ENCODE data around the gene EPB42.
"Not testable (repeated sequence)": the region's sequence is repeated elsewhere in the genome, so short reads cannot be mapped to it uniquely, and the experiment has no call there.

EPB42 gene

DNA sequence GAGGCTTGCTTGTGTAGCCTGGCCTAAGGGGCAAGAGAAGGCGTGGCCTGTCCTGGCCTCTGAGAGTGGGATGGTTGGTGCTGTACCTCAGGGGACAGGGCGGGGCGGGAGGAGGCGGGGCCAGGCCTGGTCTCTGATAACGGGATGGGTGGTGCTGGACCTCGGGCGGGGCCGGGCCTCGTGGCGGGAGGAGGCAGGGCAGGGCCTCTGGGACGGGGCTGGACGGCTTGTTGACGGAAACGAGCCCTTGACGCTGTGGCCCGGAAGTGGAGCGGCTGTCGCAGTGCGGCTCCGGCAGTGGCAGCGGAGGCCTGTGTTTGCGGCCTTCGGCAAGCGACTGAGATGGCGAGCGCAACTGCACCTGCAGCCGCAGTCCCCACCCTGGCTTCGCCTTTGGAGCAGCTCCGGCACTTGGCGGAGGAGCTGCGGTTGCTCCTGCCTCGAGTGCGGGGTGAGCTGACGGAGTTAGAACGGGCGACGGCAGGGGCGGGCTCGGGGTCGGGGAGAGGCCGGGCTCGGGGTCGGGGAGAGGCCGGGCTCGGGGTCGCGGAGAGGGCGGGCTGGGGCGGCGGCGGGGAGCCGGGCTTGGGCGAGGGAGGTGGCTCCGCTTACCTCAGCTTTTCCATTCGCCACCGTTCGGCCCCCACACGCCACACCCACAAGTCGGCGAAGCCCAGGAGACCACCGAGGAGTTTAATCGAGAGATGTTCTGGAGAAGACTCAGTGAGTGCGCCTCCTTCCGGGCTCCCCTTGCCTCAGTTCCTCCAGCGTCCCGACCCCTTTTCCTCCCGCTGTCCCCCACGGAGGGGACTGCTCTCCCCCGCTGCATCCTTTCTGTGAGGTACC lies 35.4 kb downstream of the EPB42 start, which contains the start of gene CCNDBP1:
Gene CCNDBP1, plus strand, starts transcription at position 247 of the 846 bp plus-strand sequence. Its CDS starts 96 bp downstream, at position 343.
- Histone ChIP-seq H3K9me3 (ENCODE audit: control insufficient read depth in 2 of 2, low read length in 2 of 2) (no peaks in the 10 kb centered on the region), H3K4me1 (ENCODE audit: control insufficient read depth, insufficient read depth, low read length) (peaks cover 15% of the 10 kb centered on the region), H3K27me3 (ENCODE audit: control insufficient read depth in 1 of 2, insufficient read depth in 2 of 2, low read length in 2 of 2) (no peaks in the 10 kb centered on the region), H3K36me3 (ENCODE audit: control insufficient read depth in 2 of 2, insufficient read depth in 2 of 2, low read length in 2 of 2) (peaks cover 9 to 12% of the 10 kb centered on the region in 2 donors), H3K4me3 (ENCODE audit: low read length in 2 of 2) (peak within 1 kb of the TSS; percentile 78 to 89), H3K27ac (ENCODE audit: low read length) (peak within 1 kb of the TSS; percentile 77), H3K9ac (ENCODE audit: low read length in 2 of 2) (peak within 1 kb of the TSS; percentile 77 to 89)

DNA sequence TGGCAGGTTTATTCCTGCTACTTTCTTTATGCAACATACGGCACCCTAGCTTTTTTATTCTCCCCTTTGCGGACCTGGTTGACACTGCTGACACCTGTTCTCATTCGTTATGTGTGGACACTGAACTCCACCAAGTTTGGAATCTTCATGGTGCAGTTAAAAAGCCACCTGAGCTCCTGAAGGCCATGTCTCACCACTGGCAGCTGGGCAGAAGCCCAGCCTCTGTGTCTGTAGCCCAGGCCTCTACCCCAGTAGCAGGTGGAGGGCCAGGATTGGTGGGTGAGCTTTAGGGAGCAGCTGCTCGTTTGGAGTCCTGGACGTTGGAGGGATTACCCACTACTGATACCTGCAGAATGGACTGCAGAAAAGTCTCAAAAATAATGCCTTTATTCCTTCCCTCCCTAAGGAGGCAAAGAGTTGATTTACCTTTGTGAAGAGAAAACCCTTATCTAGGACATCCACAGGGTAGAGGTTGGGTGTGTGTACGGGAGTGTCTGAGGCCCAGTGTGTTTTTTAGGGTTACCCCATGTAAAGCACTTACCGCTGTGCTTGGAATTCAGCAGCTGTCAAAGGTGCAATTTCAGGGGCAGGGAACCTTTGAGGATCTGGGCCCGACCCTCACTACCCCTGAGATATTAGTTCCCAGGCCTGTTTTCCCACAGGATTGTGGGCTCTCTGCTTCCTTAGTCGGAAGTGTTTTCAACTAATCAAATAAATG lies 36.3 kb downstream of the EPB42 start:
- H3K4me1 ChIP-seq (ENCODE audit: control insufficient read depth, insufficient read depth, low read length), result peaks cover 15% of the 10 kb centered on the region
- H3K36me3 ChIP-seq (ENCODE audit: control insufficient read depth in 2 of 2, insufficient read depth in 2 of 2, low read length in 2 of 2), result peaks cover 5% of the 10 kb centered on the region in 2 donors
- peak overlapping the region in 1 of 2 donors; percentile 89 for H3K4me3 ChIP-seq (ENCODE audit: low read length in 2 of 2)
- H3K27ac ChIP-seq (ENCODE audit: low read length), result peak overlapping the region; percentile 77
- H3K9me3 ChIP-seq (ENCODE audit: control insufficient read depth in 2 of 2, low read length in 2 of 2), result no peaks in the 10 kb centered on the region
- no peaks in the 10 kb centered on the region for H3K27me3 ChIP-seq (ENCODE audit: control insufficient read depth in 1 of 2, insufficient read depth in 2 of 2, low read length in 2 of 2)
- peak overlapping the region; percentile 77 to 79 for H3K9ac ChIP-seq (ENCODE audit: low read length in 2 of 2)

DNA sequence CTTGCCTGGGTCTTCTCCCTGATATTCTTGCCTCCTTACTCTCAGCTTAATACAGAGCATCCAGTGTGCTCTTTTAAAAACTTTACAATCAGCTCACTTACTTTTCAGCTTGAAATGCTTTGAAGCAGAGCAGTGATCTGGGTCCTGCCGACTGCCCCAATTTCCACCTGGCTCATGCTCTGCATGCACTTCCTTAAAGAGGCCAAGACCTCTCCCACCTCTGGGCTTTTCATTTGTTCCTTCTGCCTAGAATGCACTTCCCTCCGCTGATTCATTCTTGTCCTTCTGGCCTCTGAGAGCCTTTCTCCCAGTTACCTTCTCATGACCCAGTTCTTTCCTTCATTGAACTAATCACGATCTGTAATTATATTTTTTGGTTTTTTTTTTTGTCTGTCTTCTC lies 37.5 kb downstream of the EPB42 start:
- Histone ChIP-seq H3K4me1 (ENCODE audit: control insufficient read depth, insufficient read depth, low read length) (peaks cover 15% of the 10 kb centered on the region), H3K9ac (ENCODE audit: low read length in 2 of 2) (no peak overlapping the region), H3K4me3 (ENCODE audit: low read length in 2 of 2) (no peak overlapping the region), H3K9me3 (ENCODE audit: control insufficient read depth in 2 of 2, low read length in 2 of 2) (no peaks in the 10 kb centered on the region), H3K36me3 (ENCODE audit: control insufficient read depth in 2 of 2, insufficient read depth in 2 of 2, low read length in 2 of 2) (no peaks in the 10 kb centered on the region), H3K27me3 (ENCODE audit: control insufficient read depth in 1 of 2, insufficient read depth in 2 of 2, low read length in 2 of 2) (no peaks in the 10 kb centered on the region), H3K27ac (ENCODE audit: low read length) (no peak overlapping the region)

DNA sequence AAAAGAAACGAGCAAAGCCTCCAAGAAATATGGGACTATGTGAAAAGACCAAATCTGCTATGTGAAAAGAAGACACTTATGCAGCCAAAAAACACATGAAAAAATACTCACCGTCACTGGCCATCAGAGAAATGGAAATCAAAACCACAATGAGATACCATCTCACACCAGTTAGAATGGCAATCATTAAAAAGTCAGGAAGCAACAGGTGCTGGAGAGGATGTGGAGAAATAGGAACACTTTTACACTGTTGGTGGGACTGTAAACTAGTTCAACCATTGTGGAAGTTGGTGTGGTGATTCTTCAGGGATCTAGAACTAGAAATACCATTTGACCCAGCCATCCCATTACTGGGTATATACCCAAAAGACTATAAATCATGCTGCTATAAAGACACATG lies 43.7 kb downstream of the EPB42 start:
- not testable (repeated sequence) for H3K27me3 ChIP-seq (ENCODE audit: control insufficient read depth in 1 of 2, insufficient read depth in 2 of 2, low read length in 2 of 2); H3K4me3 ChIP-seq (ENCODE audit: low read length in 2 of 2); H3K27ac ChIP-seq (ENCODE audit: low read length); H3K9me3 ChIP-seq (ENCODE audit: control insufficient read depth in 2 of 2, low read length in 2 of 2); H3K9ac ChIP-seq (ENCODE audit: low read length in 2 of 2); H3K4me1 ChIP-seq (ENCODE audit: control insufficient read depth, insufficient read depth, low read length)
- H3K36me3 ChIP-seq (ENCODE audit: control insufficient read depth in 2 of 2, insufficient read depth in 2 of 2, low read length in 2 of 2), result peaks cover 0 to 14% of the 10 kb centered on the region in 2 donors

DNA sequence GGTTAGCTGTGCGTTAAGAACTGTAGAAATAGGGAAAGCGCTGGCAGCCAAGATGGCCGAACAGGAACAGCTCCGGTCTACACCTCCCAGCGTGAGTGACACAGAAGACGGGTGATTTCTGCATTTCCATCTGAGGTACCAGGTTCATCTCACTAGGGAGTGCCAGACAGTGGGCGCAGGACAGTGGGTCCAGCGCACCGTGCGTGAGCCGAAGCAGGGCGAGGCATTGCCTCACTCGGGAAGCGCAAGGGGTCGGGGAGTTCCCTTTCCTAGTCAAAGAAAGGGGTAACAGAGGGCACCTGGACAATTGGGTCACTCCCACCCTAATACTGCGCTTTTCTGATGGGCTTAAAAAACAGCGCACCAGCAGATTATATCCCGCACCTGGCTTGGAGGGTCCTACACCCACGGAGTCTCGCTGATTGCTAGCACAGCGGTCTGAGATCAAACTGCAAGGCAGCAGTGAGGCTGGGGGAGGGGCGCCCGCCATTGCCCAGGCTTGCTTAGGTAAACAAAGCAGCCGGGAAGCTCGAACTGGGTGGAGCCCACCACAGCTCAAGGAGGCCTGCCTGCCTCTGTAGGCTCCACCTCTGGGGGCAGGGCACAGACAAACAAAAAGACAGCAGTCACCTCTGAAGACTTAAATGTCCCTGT lies 45.0 kb downstream of the EPB42 start:
- H3K27me3 ChIP-seq (ENCODE audit: control insufficient read depth in 1 of 2, insufficient read depth in 2 of 2, low read length in 2 of 2); H3K27ac ChIP-seq (ENCODE audit: low read length); H3K4me3 ChIP-seq (ENCODE audit: low read length in 2 of 2); H3K9me3 ChIP-seq (ENCODE audit: control insufficient read depth in 2 of 2, low read length in 2 of 2); H3K9ac ChIP-seq (ENCODE audit: low read length in 2 of 2); H3K4me1 ChIP-seq (ENCODE audit: control insufficient read depth, insufficient read depth, low read length): not testable (repeated sequence)
- H3K36me3 ChIP-seq (ENCODE audit: control insufficient read depth in 2 of 2, insufficient read depth in 2 of 2, low read length in 2 of 2), result peaks cover 2 to 14% of the 10 kb centered on the region in 2 donors

DNA sequence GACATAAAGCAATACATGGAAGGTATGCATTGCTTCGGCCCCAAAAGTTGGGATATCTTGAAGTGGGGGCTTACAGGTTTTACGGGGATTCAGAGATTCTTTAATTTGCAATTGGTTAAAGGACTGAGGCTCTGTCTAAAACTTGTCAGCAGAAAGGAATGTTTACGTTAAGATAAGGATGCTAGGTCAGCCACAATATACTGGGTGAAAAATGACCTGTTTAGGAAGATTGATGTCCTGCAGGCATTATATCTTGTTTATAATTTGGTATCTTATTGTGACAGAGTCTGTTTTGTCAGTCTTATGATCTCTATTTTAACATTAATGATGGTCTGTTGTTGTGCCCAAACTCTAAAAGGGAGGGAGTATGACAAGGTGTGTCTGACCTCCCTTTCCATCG lies 50.9 kb downstream of the EPB42 start:
- H3K4me3 ChIP-seq (ENCODE audit: low read length in 2 of 2), result no peak overlapping the region
- no peak overlapping the region for H3K27ac ChIP-seq (ENCODE audit: low read length)
- peaks cover 15% of the 10 kb centered on the region for H3K4me1 ChIP-seq (ENCODE audit: control insufficient read depth, insufficient read depth, low read length)
- H3K27me3 ChIP-seq (ENCODE audit: control insufficient read depth in 1 of 2, insufficient read depth in 2 of 2, low read length in 2 of 2), result no peaks in the 10 kb centered on the region
- no peaks in the 10 kb centered on the region for H3K9me3 ChIP-seq (ENCODE audit: control insufficient read depth in 2 of 2, low read length in 2 of 2)
- no peak overlapping the region for H3K9ac ChIP-seq (ENCODE audit: low read length in 2 of 2)
- H3K36me3 ChIP-seq (ENCODE audit: control insufficient read depth in 2 of 2, insufficient read depth in 2 of 2, low read length in 2 of 2), result peaks cover 10 to 13% of the 10 kb centered on the region in 2 donors

DNA sequence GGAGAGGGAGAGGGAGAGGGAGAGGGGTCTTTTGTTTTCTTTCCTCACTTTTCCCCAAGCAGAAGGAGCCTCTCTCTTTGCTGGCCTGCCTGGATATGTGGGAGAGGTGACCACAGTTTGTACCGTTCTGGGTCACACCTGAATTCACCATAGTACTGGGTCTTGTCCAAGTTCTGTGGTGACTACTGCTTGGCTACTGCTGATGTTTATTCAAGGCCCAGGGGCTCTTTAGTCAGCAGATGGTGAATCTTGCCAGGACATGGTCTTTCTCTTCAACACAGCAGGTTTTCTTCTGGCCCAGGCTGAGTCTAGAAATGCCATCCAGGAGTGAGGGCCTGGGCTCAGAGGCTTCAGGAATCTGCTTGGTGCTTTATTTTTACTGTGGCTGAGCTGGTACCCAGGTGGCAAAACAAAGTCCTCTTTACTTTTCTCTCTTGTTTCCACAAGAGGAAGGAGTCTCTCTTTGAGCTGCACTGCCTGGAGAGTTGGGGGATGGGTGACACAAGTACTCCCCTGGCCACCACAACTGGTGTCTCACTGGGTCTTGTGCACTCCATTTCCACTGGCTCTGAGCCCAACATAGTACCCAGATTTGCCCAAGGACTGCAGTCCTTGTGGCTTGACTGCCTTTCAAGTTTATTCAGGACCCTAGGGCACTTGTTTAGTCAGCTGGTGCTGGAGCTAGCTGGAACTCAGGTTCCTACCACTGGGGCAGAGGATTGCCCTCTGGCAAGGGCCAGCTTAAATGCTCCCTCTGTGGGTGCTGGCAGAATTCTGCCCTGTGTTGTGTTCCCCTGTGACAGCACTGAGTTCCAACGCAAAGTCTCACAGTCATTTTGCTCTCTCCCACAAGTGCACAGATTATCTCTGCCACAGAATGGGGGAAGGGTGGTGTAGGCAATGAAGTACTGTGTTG lies 52.4 kb downstream of the EPB42 start:
- Histone ChIP-seq H3K27ac (ENCODE audit: low read length) (peak overlapping the region; percentile 76), H3K36me3 (ENCODE audit: control insufficient read depth in 2 of 2, insufficient read depth in 2 of 2, low read length in 2 of 2) (peaks cover 9 to 10% of the 10 kb centered on the region in 2 donors), H3K4me3 (ENCODE audit: low read length in 2 of 2) (no peak overlapping the region), H3K9me3 (ENCODE audit: control insufficient read depth in 2 of 2, low read length in 2 of 2) (no peaks in the 10 kb centered on the region), H3K27me3 (ENCODE audit: control insufficient read depth in 1 of 2, insufficient read depth in 2 of 2, low read length in 2 of 2) (no peaks in the 10 kb centered on the region), H3K9ac (ENCODE audit: low read length in 2 of 2) (peak overlapping the region in 1 of 2 donors; percentile 55), H3K4me1 (ENCODE audit: control insufficient read depth, insufficient read depth, low read length) (peaks cover 15% of the 10 kb centered on the region)

DNA sequence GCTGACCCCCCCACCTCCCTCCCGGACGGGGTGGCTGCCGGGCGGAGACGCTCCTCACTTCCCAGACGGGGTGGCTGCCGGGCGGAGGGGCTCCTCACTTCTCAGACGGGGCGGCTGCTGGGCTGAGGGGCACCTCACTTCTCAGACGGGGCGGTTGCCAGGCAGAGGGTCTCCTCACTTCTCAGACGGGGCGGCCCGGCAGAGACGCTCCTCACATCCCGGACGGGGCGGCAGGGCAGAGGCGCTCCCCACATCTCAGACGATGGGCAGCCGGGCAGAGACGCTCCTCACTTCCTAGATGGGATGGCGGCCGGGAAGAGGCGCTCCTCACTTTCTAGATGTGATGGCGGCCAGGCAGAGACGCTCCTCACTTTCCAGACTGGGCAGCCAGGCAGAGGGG lies 53.6 kb downstream of the EPB42 start:
- H3K9ac ChIP-seq (ENCODE audit: low read length in 2 of 2); H3K27ac ChIP-seq (ENCODE audit: low read length); H3K9me3 ChIP-seq (ENCODE audit: control insufficient read depth in 2 of 2, low read length in 2 of 2); H3K4me3 ChIP-seq (ENCODE audit: low read length in 2 of 2); H3K27me3 ChIP-seq (ENCODE audit: control insufficient read depth in 1 of 2, insufficient read depth in 2 of 2, low read length in 2 of 2): not testable (repeated sequence)
- Histone ChIP-seq H3K4me1 (ENCODE audit: control insufficient read depth, insufficient read depth, low read length) (peaks cover 15% of the 10 kb centered on the region), H3K36me3 (ENCODE audit: control insufficient read depth in 2 of 2, insufficient read depth in 2 of 2, low read length in 2 of 2) (peaks cover 3 to 10% of the 10 kb centered on the region in 2 donors)

DNA sequence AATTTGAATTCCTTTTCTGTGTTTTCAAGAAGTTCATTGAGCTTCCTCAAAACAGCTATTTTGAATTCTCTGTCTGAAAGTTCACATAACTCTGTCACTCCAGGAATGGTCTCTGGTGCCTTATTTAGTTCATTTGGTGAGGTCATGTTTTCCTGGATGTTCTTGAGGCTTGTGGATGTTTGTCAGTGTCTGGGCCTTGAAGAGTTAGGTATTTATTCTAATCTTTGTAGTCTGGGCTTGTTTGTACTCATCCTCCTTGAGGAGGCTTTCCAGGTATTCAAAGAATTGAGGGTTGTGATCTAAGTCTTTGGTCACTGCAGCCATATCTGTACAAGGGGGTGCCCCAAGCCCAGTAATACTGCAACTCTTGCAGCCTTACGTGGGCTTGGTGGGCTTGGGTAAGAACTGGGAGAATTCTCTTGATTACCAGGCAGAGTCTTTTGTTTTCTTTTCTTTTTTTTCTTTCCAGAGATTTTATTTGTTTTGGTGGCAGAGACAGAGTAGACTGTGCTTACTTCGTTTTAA lies 55.0 kb downstream of the EPB42 start:
- Histone ChIP-seq H3K36me3 (ENCODE audit: control insufficient read depth in 2 of 2, insufficient read depth in 2 of 2, low read length in 2 of 2) (peaks cover 6 to 9% of the 10 kb centered on the region in 2 donors), H3K27ac (ENCODE audit: low read length) (no peak overlapping the region), H3K27me3 (ENCODE audit: control insufficient read depth in 1 of 2, insufficient read depth in 2 of 2, low read length in 2 of 2) (no peaks in the 10 kb centered on the region), H3K4me3 (ENCODE audit: low read length in 2 of 2) (no peak overlapping the region), H3K9me3 (ENCODE audit: control insufficient read depth in 2 of 2, low read length in 2 of 2) (no peaks in the 10 kb centered on the region), H3K9ac (ENCODE audit: low read length in 2 of 2) (no peak overlapping the region), H3K4me1 (ENCODE audit: control insufficient read depth, insufficient read depth, low read length) (peaks cover 15% of the 10 kb centered on the region)

DNA sequence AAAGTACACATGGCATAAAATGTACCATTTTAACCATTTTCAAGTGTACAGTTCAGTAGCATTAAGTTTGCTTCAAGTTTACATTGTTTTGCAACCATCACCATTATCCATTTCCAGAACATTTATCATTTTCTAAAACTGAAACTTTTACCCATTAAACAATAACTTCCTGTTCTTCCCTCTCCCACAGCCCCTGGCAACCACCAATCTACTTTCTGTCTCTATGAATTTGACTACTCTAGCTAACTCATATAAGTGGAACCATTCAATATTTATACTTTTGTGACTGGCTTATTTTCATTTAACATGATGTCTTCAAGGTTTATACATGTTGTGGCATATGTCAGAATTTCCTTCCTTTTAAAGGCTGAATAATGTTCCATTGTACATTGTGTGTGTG lies 67.5 kb downstream of the EPB42 start:
- Histone ChIP-seq H3K9ac (ENCODE audit: low read length in 2 of 2) (no peak overlapping the region), H3K36me3 (ENCODE audit: control insufficient read depth in 2 of 2, insufficient read depth in 2 of 2, low read length in 2 of 2) (peaks cover 29 to 33% of the 10 kb centered on the region in 2 donors), H3K4me3 (ENCODE audit: low read length in 2 of 2) (no peak overlapping the region), H3K4me1 (ENCODE audit: control insufficient read depth, insufficient read depth, low read length) (no peaks in the 10 kb centered on the region), H3K27ac (ENCODE audit: low read length) (no peak overlapping the region), H3K9me3 (ENCODE audit: control insufficient read depth in 2 of 2, low read length in 2 of 2) (no peaks in the 10 kb centered on the region), H3K27me3 (ENCODE audit: control insufficient read depth in 1 of 2, insufficient read depth in 2 of 2, low read length in 2 of 2) (no peaks in the 10 kb centered on the region)
